HepG2 (cell line): ENCODE results near the gene POP7. TPM values are rescaled to one million over a fixed set of nuclear protein-coding genes. Genes with fewer than 3 reads are reported as not detected.

Experiments
- ASH2L ChIP-seq: fragments of 300-600, 200-600 bp; sonication (generic); IDR thresholded peaks from 2 replicates; pipeline ENCODE4 v1.7.0; 2017; ENCODE audit warnings: low read depth, mild to moderate bottlenecking, moderate library complexity, mixed read lengths, low read length; ENCODE audit not compliant: insufficient read length
- BRD4 ChIP-seq: sonication (generic); formaldehyde crosslinking; IDR thresholded peaks from 2 replicates; pipeline ENCODE4 v1.4.0; 2020; ENCODE audit warnings: missing genetic modification reagents
- GTF3A ChIP-seq: sonication (generic); formaldehyde crosslinking; conservative IDR thresholded peaks from 2 replicates; pipeline ENCODE4 v1.4.0; 2020; ENCODE audit warnings: mild to moderate bottlenecking, missing genetic modification reagents
- HNRNPLL ChIP-seq: fragments of 200-400 bp; formaldehyde crosslinking; IDR thresholded peaks from 2 replicates; pipeline ENCODE4 v1.6.1; 2017; ENCODE audit warnings: mild to moderate bottlenecking, low read depth, low read length; ENCODE audit not compliant: poor library complexity, severe bottlenecking
- MATR3 ChIP-seq: sonication (generic); formaldehyde crosslinking; IDR thresholded peaks from 2 replicates; pipeline ENCODE4 v1.4.0; 2020; ENCODE audit warnings: missing genetic modification reagents
- POGZ ChIP-seq: sonication (generic); formaldehyde crosslinking; IDR thresholded peaks from 2 replicates; pipeline ENCODE4 v1.4.0; 2020; ENCODE audit warnings: mild to moderate bottlenecking, missing genetic modification reagents
- SIX4 ChIP-seq: sonication (generic); formaldehyde crosslinking; IDR thresholded peaks from 2 replicates; pipeline ENCODE4 v1.4.0; 2020; ENCODE audit warnings: missing genetic modification reagents
- SMAD1 ChIP-seq: sonication (generic); formaldehyde crosslinking; IDR thresholded peaks from 2 replicates; pipeline ENCODE4 v1.4.0; 2020; ENCODE audit warnings: missing genetic modification reagents, low read depth, mild to moderate bottlenecking, borderline replicate concordance
- SRSF9 ChIP-seq: fragments of 200-400 bp; formaldehyde crosslinking; IDR thresholded peaks from 2 replicates; pipeline ENCODE4 v1.6.1; 2018; ENCODE audit warnings: borderline replicate concordance, mild to moderate bottlenecking, low read depth, low read length; ENCODE audit not compliant: insufficient read depth, poor library complexity, severe bottlenecking
- STAG1 ChIP-seq: sonication (generic); formaldehyde crosslinking; IDR thresholded peaks from 2 replicates; pipeline ENCODE4 v1.4.0; 2020; ENCODE audit warnings: missing genetic modification reagents
- ZNF382 ChIP-seq: sonication (generic); formaldehyde crosslinking; IDR thresholded peaks from 2 replicates; pipeline ENCODE4 v1.5.0; 2020; ENCODE audit warnings: missing genetic modification reagents, mild to moderate bottlenecking, borderline replicate concordance
- ZNF546 ChIP-seq: sonication (generic); formaldehyde crosslinking; conservative IDR thresholded peaks from 2 replicates; pipeline ENCODE4 v1.8.1; 2023; ENCODE audit warnings: mild to moderate bottlenecking, missing genetic modification reagents
- ZNF572 ChIP-seq: sonication (generic); formaldehyde crosslinking; IDR thresholded peaks from 2 replicates; pipeline ENCODE4 v1.5.1; 2020; ENCODE audit warnings: mild to moderate bottlenecking, missing genetic modification reagents
- ZNF737 ChIP-seq: sonication (generic); formaldehyde crosslinking; IDR thresholded peaks from 2 replicates; pipeline ENCODE4 v1.5.0; 2020; ENCODE audit warnings: missing genetic modification reagents, mild to moderate bottlenecking, borderline replicate concordance
- polyA plus RNA-seq, 8 experiments: library from polyadenylated mRNA; depleted of rRNA in 3 of 8; stranded (reverse) in 7 of 8; unstranded in 1 of 8; fragments of >200 nt; fragmentation: Illumina TruSeq in 4 of 8; extraction: Trizol in 4 of 8; gene quantifications; 2 replicates each; pipeline versions ENCODE4 v1.2.1 to v1.2.3, GENCODE V29; 2011 to 2016; ENCODE audit warnings: low read depth in 4 of 8, missing spikeins in 1 of 8, mixed read lengths in 1 of 8; ENCODE audit not compliant: insufficient read depth in 1 of 8
- total RNA-seq, 5 experiments: library from RNA; depleted of rRNA; stranded (reverse); fragments of >200 nt; fragmentation: Illumina TruSeq; extraction: Trizol; gene quantifications; 2 replicates each; pipeline ENCODE4 v1.2.3, GENCODE V29; 2016; ENCODE audit warnings: low read depth in 1 of 5
- TF ChIP-seq, protein P1 (sequence below): sonication (generic); formaldehyde crosslinking; IDR thresholded peaks from 2 replicates; pipeline ENCODE4 v1.4.0; 2020; ENCODE audit warnings: missing genetic modification reagents, borderline replicate concordance
- TF ChIP-seq, protein P2 (sequence below): sonication (generic); formaldehyde crosslinking; IDR thresholded peaks from 2 replicates; pipeline ENCODE4 v1.8.0; 2022; ENCODE audit warnings: mild to moderate bottlenecking, missing genetic modification reagents; ENCODE audit not compliant: insufficient replicate concordance
- TF ChIP-seq, protein P3 (sequence below): sonication (generic); formaldehyde crosslinking; IDR thresholded peaks from 2 replicates; pipeline ENCODE4 v1.4.0; 2020; ENCODE audit warnings: missing genetic modification reagents
- TF ChIP-seq, protein P4 (sequence below): sonication (generic); formaldehyde crosslinking; IDR thresholded peaks from 2 replicates; pipeline ENCODE4 v1.5.0; 2020; ENCODE audit warnings: mild to moderate bottlenecking, missing genetic modification reagents
- TF ChIP-seq, protein P5 (sequence below): sonication (generic); formaldehyde crosslinking; IDR thresholded peaks from 2 replicates; pipeline ENCODE4 v1.4.0; 2020; ENCODE audit warnings: missing genetic modification reagents

Gene POP7
- total and polyA plus RNA-seq, 2 of the 13 experiments (the other 11 are each of a cell fraction or from before 2014, with no cell fraction given), result 63.9 to 91.1 TPM

DNA sequence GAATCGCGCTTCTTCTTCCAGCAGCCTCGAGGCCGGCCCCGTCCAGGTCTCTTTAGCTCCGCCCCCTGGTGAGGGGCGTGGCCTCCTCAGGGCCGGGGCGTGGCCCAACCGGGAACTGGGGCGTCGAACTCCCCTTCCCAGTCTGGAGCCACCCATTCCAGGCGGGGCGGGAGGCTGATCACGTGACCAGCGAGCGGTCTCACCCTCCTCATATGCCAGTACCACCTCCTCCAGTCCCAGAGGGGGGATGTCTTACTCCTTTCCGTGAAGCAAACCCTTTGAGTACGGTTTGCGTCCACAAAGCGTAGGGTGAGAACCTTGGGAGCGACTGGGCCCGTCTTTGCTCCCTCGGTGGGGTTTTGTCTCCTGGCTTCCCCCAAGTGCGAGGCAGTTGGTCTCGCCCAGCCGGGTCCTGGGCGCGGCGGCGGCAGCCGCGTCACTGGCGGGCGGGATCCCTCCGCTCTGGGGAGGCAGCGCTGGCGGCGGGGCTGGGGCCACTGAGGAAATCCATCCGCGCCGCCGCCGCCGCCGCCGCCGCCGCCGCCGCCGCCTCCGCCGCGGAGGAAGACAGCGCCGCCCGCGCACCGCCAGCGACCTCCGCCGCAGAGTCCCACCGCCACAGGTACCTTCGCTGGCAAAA lies 32.5 kb upstream of the POP7 start, which contains the start of gene GNB2 (continued):
- TF ChIP-seq MATR3 (CRISPR knock-in tag) (no peak), ZNF737 (CRISPR knock-in tag) (no peak), HNRNPLL (peak; percentile 80), ASH2L (peak; percentile 62), ZNF572 (0 out of 2 replicates have a peak, but pooled peaks have one; percentile 28), ZNF546 (CRISPR knock-in tag) (no peak), BRD4 (CRISPR knock-in tag) (no peak), POGZ (CRISPR knock-in tag) (peak; percentile 41; the same call in 1 of the 2 replicates), SRSF9 (no peak), STAG1 (CRISPR knock-in tag) (0 out of 2 replicates have a peak, but pooled peaks have one; percentile 9), GTF3A (no peak), SIX4 (CRISPR knock-in tag) (no peak), ZNF382 (CRISPR knock-in tag) (no peak), SMAD1 (CRISPR knock-in tag) (no peak)
- TF ChIP-seq, protein P1, sequence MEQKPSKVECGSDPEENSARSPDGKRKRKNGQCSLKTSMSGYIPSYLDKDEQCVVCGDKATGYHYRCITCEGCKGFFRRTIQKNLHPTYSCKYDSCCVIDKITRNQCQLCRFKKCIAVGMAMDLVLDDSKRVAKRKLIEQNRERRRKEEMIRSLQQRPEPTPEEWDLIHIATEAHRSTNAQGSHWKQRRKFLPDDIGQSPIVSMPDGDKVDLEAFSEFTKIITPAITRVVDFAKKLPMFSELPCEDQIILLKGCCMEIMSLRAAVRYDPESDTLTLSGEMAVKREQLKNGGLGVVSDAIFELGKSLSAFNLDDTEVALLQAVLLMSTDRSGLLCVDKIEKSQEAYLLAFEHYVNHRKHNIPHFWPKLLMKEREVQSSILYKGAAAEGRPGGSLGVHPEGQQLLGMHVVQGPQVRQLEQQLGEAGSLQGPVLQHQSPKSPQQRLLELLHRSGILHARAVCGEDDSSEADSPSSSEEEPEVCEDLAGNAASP (CRISPR knock-in tag), result no peak; the same call in 1 of the 2 replicates
- TF ChIP-seq, protein P2, sequence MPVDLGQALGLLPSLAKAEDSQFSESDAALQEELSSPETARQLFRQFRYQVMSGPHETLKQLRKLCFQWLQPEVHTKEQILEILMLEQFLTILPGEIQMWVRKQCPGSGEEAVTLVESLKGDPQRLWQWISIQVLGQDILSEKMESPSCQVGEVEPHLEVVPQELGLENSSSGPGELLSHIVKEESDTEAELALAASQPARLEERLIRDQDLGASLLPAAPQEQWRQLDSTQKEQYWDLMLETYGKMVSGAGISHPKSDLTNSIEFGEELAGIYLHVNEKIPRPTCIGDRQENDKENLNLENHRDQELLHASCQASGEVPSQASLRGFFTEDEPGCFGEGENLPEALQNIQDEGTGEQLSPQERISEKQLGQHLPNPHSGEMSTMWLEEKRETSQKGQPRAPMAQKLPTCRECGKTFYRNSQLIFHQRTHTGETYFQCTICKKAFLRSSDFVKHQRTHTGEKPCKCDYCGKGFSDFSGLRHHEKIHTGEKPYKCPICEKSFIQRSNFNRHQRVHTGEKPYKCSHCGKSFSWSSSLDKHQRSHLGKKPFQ (CRISPR knock-in tag), result no peak
- TF ChIP-seq, protein P3, sequence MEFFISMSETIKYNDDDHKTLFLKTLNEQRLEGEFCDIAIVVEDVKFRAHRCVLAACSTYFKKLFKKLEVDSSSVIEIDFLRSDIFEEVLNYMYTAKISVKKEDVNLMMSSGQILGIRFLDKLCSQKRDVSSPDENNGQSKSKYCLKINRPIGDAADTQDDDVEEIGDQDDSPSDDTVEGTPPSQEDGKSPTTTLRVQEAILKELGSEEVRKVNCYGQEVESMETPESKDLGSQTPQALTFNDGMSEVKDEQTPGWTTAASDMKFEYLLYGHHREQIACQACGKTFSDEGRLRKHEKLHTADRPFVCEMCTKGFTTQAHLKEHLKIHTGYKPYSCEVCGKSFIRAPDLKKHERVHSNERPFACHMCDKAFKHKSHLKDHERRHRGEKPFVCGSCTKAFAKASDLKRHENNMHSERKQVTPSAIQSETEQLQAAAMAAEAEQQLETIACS (CRISPR knock-in tag), result no peak
- TF ChIP-seq, protein P4, sequence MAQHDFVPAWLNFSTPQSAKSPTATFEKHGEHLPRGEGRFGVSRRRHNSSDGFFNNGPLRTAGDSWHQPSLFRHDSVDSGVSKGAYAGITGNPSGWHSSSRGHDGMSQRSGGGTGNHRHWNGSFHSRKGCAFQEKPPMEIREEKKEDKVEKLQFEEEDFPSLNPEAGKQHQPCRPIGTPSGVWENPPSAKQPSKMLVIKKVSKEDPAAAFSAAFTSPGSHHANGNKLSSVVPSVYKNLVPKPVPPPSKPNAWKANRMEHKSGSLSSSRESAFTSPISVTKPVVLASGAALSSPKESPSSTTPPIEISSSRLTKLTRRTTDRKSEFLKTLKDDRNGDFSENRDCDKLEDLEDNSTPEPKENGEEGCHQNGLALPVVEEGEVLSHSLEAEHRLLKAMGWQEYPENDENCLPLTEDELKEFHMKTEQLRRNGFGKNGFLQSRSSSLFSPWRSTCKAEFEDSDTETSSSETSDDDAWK, result no peak
- TF ChIP-seq, protein P5, sequence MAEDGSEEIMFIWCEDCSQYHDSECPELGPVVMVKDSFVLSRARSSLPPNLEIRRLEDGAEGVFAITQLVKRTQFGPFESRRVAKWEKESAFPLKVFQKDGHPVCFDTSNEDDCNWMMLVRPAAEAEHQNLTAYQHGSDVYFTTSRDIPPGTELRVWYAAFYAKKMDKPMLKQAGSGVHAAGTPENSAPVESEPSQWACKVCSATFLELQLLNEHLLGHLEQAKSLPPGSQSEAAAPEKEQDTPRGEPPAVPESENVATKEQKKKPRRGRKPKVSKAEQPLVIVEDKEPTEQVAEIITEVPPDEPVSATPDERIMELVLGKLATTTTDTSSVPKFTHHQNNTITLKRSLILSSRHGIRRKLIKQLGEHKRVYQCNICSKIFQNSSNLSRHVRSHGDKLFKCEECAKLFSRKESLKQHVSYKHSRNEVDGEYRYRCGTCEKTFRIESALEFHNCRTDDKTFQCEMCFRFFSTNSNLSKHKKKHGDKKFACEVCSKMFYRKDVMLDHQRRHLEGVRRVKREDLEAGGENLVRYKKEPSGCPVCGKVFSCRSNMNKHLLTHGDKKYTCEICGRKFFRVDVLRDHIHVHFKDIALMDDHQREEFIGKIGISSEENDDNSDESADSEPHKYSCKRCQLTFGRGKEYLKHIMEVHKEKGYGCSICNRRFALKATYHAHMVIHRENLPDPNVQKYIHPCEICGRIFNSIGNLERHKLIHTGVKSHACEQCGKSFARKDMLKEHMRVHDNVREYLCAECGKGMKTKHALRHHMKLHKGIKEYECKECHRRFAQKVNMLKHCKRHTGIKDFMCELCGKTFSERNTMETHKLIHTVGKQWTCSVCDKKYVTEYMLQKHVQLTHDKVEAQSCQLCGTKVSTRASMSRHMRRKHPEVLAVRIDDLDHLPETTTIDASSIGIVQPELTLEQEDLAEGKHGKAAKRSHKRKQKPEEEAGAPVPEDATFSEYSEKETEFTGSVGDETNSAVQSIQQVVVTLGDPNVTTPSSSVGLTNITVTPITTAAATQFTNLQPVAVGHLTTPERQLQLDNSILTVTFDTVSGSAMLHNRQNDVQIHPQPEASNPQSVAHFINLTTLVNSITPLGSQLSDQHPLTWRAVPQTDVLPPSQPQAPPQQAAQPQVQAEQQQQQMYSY, result no peak
